HG02588 (cell line): ENCODE measurements around the gene TBC1D22A.

ENCODE experiments used
- ATAC-seq: cut with Tn5 transposase; IDR thresholded peaks from one replicate; pipeline ENCODE4 v1.9.1; 2021; ENCODE audit warnings: mild to moderate bottlenecking, moderate library complexity; ENCODE audit not compliant: unreplicated experiment

Gene TBC1D22A

DNA sequence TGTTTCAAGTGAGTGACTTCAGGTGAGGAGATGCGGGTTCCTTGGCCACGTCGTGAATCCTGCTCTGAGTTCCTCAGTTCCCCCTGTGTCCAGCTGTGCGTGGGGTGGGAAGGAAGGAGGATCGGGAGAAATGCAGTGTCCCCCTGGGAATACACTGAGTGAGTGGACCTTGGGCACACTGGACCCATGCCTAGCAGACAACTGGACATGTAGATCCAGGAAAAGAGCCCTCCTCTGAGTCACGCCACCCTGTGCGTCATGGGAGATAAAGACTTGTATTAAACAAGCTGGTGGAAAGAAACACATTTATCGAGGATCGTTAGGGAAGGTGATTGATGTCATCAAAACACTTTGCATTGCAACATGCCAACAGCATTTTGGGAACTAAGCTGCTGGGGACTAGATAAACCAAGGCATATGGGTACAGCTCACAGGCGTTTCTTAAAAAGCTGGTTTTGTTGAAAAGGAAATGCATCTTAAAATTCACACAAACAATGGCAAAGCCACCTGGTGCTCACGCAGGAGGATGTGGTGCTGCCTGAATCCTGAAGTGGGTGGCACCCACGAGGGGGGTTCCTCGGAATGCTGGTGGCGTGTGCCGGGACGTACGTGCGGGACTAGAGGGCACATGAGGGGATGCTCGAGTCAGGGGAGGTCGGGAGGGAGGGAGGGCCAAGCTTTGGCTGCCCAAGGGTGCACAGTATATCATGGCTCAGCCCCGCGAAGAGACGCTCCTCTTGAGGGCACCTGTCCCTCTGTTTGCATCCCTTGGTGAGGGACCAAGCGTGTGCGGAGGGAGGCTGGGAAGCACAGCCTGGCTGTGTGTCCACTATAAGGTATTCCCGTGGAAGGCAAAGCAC lies 303.5 kb downstream of the TBC1D22A start:
- no peak for ATAC-seq

DNA sequence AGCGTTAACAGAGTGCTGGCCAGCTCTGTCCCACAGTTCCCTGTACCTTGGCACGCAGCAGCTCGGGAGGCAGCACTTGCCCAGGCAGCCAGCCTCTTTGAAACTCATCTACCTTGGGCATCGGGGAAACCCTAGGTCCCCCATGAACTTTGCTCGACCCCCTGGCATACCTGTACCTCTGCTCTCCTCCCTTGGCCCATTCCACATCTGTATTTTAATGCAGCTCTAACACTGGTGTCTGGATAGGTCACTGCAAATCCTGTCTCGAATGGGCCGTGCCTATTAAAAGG lies 304.1 kb downstream of the TBC1D22A start:
- no peak for ATAC-seq

DNA sequence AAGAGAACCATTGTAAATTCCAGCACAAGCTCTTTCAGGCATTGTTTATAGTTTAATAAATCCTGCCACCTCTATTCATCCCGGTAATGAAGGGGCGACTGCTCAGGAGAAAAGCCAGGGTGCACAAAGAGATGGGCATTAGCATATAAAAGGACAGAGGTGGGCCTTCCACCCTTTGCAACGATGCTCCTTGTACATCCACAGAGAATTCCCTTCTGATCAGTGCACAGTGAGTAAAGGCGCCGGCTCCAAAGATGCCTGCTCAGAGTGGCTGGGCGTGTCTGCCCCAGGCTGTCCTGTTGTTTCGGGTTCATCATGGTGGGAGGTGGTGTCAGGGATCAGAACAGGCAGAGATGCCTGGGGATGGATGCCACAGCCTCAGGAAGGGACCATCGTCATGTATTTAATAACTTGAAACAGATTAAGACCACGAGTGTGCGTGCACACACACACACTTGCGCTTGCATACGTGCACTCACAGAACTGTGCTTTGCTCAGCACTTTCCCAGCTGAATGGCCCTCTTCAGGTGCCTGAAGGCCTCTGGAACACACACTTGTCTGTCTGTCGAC lies 305.0 kb downstream of the TBC1D22A start:
- ATAC-seq, result no peak

DNA sequence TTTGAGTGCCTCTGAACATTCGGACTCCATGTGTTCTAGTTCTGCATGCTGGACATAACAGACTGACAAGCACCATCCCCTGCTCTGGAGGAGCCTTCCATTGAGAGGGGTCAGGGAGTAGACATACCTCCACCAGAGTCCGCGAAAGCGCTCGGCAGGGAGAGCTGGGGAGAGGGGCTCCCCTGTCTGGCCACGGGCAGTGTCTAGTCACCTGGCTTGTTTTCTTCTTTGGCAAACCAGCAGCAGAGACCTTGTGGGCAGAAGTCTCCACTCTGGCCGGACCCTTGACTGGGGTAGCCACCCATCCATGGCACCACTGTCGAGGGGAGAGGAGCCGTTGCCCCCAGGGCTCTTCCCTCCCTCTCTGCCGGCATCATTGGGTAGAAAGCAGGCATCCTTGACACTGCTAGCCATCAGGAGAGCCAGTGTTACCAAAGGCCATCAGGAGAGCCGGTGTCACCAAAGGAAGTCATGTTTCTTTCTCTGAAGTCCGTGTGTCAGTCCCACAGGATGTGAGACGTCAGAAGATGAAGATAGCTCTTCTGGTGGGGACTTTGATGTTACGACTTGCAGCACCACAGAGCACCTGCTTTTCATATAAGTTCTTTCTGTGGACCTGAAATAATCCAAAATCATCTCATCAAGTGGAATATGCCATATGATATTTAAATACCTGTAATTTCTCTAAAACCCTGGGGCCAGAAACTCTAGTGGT lies 305.6 kb downstream of the TBC1D22A start:
- no peak for ATAC-seq

DNA sequence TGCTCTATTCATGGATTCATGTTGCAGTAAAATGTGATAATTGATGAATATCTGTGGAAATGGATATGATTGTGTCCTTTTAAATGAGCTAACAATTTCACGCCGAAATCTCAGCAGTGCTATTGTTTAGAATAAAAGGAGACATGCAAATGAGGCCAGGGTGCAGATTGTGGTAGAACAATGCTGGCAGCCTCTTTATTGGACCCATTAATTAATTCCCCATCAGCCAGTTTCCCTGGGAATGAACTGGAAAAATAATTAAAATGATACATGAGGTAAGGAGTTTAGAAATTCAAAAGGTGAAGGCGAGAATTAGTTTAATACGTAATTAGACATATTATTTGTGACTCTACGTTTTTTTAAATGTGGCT lies 306.2 kb downstream of the TBC1D22A start:
- ATAC-seq, result no peak

DNA sequence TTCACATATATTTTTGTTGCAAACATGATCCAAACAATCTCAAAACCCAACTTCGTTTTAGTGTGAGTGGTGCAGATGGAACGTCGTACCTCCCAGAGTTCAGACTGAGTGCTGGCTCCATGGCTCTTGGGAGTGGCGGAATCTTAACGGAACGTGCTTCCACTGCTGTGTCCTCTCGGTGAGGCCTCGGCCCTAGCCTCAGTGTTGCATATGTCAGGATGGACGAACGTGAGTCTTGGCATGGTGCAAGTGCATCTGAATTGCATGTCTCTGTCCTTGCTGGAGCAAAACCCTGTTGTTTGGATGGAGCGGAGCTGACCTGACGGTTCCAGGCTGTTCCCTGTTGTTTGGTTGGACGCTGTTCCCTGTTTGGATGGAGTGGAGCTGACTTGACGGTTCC lies 306.8 kb downstream of the TBC1D22A start:
- no peak for ATAC-seq

DNA sequence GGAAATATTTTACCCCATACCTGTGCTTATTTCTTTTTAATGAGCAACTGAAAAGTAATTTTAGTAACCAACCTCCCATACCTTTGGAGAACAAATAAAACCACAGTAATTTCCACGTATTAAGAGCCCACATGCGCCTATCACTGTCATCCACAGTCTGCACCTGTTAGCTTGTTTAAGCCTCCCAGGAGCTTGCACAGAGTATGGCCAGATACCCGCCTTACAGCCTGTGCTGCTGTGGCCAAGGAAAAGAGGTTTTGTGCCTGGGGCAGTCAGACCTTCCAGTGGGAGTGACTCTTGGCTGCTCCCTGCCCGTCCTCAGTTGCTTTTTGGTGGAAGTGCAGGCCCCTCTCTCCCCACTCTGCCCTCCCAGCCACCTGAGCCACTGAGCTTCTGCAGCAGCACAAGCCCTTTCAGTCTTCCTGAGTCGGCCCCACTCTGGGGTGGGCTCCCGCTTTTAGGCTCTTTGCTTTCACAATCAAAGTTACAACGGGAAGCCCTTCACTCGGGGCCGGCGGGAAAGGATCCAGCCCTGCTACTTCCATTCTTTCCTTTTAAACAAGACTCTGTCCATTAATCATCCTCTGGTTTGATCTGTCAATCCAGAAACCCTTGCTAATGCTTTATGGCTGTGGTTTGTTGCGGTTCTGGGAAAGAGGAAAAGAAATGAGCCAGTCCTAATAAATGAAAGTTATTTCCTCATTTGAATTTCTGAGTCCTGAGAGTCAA lies 308.8 kb downstream of the TBC1D22A start:
- ATAC-seq, result no peak

DNA sequence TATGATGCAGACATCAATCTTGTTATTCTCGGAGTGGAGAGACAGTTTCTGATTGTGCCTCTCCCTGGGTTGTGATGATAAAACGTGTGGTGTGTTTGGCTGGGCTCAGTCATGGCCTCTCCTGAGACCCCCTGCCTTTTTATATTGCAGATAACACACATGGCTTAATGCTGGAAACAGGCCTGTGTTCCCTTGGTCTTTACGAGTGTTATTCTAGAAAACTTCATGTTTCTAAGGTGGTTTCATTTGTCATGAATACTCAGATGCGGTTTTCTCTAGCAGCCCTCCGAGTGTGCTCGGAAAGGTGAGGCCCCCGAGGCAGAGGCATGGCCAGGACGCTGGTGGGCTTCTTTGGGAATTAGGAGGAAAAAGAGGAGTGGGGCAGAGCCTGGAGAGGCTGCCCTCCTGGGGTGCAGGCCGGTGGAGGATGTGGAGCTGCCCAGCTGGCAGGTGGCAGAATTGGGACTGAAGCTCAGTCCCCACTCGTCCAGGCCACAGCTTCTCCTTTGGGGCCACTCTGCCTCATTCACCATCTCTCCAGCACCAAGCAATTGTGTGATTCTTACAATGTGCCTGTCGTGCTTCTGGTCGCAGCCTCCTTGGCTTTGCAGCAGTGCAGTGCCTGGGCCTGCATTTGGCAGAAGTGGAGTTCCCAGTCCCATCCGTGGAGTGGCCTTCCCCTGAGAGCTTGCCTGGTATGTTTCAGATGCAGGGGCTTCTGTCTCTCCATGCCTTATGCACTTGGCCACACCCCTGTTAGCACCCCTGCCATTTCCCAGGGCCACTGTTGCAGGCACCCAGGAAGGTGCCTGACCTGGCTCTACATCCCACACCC lies 309.6 kb downstream of the TBC1D22A start:
- ATAC-seq, result no peak

DNA sequence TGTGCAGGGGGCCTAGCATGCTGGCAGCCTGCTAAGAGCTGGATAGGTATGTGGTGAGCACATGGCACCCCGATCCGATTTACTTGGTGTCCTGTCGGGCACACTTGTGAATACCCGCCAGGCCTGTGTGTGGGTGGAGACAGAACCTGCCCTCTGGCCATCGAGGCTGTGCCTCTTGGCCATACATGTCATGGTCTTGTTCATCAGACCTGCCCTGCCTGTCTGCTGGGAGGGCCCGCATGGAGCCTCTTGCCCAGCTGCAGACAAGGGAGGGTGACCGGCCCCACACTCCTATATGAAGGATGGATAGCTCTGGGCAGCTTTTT lies 310.2 kb downstream of the TBC1D22A start:
- ATAC-seq, result no peak

DNA sequence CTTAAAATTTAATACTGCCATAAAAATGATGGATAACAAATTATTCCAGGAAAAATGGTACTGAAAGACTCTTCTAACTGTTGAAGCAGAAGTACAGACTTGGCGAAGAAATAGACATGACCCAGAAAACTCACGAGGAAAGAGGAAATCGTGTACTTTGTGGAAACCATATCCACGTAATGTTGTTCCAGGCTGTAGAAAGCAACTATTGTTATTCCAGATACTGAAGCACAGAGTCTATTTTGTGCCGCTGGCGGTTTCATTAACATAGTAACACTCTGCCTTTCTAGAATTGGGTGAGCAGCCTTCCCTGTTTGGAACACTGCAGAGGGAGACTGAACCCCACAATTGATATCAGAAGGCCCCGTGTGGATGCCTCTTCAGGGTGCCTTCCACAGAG lies 310.6 kb downstream of the TBC1D22A start:
- ATAC-seq, result no peak

DNA sequence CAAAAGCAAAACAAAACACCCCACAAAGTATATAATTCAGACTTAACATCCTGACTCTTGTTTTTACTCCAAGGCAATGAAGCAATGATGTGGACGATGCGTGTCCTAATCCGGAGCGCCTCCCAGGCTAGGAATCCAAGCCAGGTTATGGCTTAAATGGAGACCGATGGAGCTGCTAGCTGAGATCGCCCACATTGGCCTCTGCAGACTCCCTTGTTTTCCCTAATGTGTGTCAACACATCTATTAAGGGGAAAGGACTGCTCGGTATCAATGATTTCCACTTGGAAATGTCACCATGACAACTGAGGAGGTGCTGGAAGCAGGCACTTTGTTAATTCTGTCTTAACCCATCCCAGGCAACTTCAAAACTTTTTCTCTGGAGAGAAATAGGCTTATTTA lies 311.7 kb downstream of the TBC1D22A start:
- no peak for ATAC-seq

DNA sequence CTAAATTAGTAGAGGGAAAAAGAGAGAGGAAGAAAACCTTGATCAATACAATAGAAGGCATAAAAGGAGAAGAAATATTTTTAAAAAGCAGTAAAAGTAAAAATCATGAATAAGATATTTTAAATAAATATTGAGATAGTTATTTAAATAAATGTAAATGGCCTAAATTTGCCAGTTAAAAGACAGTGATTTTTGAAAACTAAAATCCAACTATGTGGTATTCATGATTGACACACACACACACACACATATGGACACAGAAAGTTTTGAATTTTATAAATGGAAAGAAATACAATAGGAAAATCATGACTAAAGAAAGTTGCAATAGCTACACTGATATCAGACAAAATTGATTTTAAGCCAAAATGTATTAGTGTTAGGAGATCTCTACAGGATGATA lies 313.1 kb downstream of the TBC1D22A start:
- ATAC-seq, result no peak

DNA sequence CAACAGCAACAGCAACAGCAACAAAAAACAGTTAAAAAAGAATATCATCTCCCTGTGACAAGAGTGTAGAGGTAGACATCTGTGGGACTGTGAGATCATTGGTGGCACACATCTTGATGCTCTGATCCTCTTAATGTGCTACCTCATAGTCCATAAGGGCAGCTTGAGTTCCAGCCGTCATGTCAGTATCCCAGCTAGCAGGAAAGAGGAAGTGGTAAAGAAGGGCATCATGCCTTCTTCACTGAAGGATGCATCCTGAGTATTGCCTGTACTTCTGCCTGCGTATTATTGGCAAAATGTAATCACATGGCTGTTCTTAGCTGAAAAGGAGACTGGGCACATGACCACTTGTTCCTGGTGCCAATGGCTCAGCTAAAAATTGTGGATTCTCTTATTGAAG lies 314.3 kb downstream of the TBC1D22A start:
- ATAC-seq, result no peak

DNA sequence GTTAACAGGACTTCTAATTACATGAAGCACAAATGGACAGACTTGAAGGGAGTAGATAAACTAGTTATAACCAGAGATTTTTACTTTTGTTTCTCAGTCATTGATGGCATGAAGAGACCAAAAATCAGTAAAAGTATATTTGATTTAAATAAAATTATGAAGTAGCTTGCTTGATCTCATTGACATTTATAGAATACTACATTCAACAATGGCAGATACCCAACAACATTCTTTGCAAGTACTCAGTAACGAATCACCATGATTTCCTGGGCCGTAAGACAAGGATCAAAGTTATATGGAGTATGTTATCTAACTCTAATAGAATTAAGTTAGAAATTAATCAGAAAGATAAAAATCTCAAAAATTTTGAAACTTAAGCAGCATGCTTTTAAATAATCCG lies 317.6 kb downstream of the TBC1D22A start:
- ATAC-seq, result no peak

DNA sequence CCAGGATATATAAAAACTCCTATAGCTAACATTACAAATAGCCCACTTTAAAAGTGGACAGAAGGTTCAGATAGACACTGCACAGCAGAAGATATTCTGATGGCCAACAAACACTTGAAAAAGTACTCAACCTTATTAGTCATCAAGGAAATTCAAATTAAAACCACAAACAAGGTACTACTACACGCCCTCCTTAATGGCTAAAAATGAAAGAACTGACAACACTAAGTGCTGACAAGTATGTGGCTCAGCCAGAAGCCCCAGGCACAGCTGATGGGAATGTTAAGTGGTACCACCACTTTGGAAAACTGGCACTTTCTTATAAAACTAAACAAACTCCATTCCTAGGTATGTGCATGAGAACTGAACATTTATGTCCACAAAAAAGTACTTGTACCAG lies 320.1 kb downstream of the TBC1D22A start:
- ATAC-seq, result no peak

DNA sequence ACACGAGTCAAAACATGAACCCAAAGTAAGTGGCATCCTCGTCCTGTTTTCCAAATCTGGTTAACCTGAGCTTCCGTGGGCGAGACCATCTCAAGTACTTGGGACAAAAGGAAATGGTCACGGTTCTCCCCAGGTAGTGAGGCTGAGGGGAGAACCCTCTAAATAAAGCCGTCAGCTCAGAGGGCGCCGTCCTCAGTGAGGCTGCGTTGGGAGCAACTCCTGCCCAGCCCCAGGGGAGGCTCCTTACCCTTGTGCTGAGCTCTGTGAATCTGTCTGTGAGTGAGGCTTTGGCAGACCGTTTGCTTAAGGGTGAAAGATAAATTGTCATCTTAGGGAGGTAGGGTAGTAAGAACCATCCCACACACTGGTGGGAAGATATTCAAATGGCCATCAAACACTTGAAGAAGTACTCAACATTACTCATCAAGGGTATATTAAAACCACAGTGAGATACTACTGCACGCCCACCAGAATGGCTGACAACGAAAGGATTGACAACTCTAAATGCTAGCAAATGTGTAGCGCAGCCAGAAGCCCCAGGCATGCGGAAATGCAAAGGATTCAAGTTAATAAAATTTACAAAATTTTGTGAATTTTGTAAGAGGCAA lies 321.0 kb downstream of the TBC1D22A start:
- no peak for ATAC-seq

DNA sequence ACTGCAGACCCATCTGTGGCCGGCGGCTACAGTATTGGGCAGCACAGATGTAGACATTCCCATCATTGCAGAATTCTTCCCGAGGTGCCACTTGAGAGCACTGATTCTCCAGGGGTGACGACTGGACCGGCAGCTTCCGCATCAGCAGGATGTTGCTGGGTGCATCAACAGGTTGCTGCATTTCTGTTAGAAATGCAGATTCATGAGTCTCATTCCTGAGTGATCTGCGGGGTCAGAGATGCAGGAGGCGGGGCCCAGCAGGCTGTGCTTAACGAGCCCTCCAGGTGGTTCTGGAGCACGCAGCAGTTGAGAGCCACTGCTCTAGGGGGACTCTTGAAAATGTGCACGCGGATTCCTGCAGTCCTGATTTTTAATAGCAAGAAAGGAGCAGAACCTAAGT lies 321.8 kb downstream of the TBC1D22A start:
- ATAC-seq, result no peak

DNA sequence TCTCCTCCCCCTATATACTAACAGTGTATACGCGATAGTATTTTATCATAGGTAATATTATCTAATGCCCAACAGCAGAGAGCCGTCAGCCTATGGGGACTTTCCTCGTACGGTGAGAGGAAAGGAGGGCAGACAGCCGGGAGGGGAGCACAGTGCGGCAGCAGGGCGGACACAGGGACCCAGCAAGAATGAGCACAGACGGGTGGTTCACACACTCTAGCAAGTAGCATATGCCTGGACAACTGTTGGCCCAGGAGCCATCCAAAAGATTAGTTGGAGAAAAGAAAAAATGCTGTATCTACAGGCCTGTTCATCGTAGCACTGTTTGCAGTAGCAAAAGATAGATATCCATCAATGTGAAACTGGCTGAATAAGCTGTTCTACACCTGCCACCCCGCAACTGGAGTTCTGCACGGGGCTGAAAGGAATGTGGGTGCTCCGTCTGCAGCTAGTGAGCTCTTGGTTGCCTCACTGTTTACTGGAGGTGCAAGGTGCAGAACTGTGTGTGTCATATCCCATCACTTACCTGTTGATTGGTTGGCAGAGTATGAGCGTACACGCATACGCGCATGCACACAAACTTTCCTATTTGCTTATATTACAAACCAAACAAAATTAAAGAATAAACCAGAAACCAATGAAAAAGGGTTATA lies 324.3 kb downstream of the TBC1D22A start:
- ATAC-seq, result no peak

DNA sequence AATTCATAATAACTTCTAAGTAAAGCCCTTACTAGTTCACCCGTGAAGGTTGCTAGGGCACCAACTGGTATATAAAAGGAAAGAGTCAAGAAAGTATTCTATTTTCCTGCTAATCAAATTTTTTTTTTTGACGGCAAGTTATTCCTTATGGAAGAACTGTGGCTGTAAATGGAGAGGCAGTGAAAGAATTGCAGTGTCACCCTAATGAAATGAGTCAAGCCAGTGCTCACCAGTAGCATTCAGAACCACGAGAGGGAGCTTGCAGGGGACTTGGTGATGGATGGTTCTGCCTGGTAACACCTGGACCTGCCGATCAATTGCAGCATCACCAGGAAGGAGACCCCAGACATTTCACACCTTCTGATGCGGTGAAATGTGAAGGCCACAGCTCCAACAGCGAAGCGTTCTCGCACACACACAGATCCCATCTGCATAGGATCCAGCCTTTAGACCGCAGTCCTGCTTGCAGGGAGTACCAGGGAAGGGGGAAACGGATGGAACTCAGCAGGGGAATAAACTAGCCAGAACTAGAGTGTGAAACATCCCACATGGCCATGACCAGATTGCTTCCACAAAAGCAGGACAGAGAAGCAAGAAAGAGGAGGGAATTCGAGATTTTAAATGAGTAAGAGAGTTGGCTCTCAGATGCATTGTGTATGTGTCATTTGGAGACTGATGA lies 326.2 kb downstream of the TBC1D22A start:
- no peak for ATAC-seq
